Erythroblast (primary cell): ENCODE data around the gene AEBP1.

Experiments used
- GATA1 ChIP-seq: IDR thresholded peaks from 2 replicates; pipeline ENCODE4 v1.6.1; 2011; ENCODE audit warnings: low read depth, mild to moderate bottlenecking, control low read depth, low read length, moderate library complexity
- POLR2A ChIP-seq: IDR thresholded peaks from 2 replicates; pipeline ENCODE4 v1.6.1; 2011; ENCODE audit warnings: mild to moderate bottlenecking, low read length

GRCh38 chr7:44134943-44135628 is 30.9 kb downstream of the AEBP1 start:
- TF ChIP-seq POLR2A = no peak
- no peak for TF ChIP-seq GATA1
